Skin epidermis (tissue), 12 donors: ENCODE results near the gene CCDC152.
A peak's percentile ranks its signal among the peaks of the same experiment; 100 is the strongest.
"Not testable (repeated sequence)": the region's sequence is repeated elsewhere in the genome, so short reads cannot be mapped to it uniquely, and the experiment has no call there.

Source experiments
- H3K27ac ChIP-seq, 21 experiments: fragments of 200-600 bp; sonication (generic) in 11 of 21; one replicate each; pipeline ENCODE4 v1.5.0; 2020; ENCODE audit warnings: mild to moderate bottlenecking in 3 of 21, inconsistent platforms in 2 of 21, moderate library complexity in 2 of 21
- H3K4me3 ChIP-seq, 7 experiments: fragments of 200-600 bp; sonication (generic) in 2 of 7; one replicate each; pipeline ENCODE4 v1.5.0; 2020; ENCODE audit warnings: inconsistent platforms in 2 of 7, mild to moderate bottlenecking in 2 of 7, moderate library complexity in 1 of 7

Gene CCDC152, protein sequence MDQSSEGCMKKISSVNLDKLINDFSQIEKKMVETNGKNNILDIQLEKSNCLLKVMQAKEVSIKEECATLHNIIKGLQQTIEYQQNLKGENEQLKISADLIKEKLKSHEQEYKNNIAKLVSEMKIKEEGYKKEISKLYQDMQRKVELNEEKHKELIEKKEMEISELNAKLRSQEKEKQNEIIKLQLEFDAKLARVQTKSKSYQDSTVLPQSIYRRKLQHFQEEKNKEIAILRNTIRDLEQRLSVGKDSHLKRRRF

DNA sequence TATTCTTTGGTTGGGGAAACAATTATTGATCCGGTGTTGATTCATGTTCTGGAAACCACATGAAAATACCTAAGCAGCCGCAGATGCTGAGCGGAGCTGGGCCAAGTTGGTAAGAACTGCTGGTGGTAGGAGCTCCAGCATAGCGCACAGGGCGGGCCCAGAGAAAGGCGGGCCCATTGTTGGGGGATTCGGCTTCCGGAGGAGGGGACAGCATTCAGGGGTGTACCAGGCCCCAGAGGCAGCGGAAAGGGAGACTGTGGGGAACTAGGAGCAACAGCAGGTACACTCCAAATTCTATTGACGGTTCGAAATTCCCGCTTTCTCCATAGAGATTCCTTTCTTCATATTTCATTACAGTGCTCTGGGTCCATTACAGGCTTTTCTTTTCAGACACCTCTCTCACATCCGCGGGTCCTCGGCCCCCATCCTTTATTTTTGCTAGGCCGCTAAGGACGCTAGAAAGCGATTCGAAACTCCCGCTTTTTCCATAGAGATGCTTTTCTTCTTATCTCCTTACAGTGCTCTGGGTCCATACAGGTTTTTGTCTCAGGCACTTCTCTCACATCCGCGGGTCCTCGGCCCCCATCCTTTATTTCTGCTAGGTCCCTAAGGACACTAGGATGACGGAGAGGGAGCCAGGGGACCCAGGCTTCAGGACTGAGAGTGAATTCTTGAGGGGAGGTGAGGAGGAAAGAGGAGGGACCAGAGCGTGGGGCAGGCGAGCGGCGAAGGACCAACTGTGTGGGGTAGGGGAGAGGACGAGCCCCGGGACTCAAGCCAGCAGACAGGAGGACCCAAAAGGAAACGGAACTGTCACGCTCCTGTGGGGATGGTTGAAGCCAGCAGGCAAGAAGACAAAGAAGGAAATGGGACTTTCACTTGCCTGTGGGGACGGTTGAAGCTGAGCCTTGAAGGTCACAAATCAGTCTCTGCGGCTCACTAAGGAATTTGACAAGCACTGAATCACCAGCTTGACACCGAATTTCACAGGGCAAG is at the start of gene CCDC152:
TSS of gene CCDC152 (plus strand) at position 213 of the 996 bp plus-strand sequence. CDS start 2,304 bp downstream, outside the sequence.
- peak within 1 kb of the TSS in 6 of 7 experiments; percentile 15 to 44 (median 26) for H3K4me3 ChIP-seq
- H3K27ac ChIP-seq = peak within 1 kb of the TSS in 1 of 21 experiments; percentile 30

DNA sequence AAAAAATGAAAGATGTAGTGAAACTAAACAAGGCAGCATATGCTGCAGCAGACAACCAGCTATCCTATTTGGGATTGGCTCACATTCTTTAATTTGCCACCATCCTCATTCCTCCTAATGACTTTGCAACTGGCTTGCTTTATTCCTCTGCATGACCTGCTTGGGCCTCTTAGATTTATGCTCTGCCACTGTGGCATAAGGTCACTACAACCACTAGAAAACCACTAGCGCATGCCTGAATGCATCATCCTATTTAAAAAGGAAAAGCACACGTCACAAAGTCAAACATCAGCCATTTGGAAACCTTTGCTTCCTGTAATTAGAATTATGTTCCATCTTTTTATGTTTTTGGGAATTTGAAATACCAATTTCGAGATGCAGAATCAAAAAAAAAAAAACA is 40.8 kb upstream of the CCDC152 start:
- Histone ChIP-seq H3K27ac (no peak overlapping the region), H3K4me3 (no peak overlapping the region)

DNA sequence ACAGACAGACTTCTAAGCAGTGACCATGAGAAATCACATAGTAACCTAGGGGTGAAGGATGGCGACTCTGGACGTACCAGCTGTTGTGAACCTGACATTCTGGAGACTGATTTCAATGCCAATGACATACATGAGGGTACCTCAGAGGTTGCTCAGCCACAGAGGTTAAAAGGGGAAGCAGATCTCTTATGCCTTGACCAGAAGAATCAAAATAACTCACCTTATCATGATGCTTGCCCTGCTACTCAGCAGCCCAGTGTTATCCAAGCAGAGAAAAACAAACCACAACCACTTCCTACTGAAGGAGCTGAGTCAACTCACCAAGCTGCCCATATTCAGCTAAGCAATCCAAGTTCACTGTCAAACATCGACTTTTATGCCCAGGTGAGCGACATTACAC is 38.0 kb upstream of the CCDC152 start:
- H3K4me3 ChIP-seq = no peak overlapping the region
- H3K27ac ChIP-seq = no peak overlapping the region

DNA sequence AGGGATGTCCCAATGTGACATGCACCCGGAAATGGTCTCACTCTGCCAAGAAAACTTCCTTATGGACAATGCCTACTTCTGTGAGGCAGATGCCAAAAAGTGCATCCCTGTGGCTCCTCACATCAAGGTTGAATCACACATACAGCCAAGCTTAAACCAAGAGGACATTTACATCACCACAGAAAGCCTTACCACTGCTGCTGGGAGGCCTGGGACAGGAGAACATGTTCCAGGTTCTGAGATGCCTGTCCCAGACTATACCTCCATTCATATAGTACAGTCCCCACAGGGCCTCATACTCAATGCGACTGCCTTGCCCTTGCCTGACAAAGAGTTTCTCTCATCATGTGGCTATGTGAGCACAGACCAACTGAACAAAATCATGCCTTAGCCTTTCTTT is 37.6 kb upstream of the CCDC152 start:
- no peak overlapping the region for H3K27ac ChIP-seq
- H3K4me3 ChIP-seq = no peak overlapping the region

DNA sequence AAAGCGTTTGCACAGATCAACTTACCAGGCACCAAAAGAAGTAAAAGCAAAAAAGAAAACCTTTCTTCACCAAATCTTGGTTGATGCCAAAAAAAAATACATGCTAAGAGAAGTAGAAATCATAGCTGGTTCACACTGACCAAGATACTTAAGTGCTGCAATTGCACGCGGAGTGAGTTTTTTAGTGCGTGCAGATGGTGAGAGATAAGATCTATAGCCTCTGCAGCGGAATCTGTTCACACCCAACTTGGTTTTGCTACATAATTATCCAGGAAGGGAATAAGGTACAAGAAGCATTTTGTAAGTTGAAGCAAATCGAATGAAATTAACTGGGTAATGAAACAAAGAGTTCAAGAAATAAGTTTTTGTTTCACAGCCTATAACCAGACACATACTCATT is 36.4 kb upstream of the CCDC152 start:
- Histone ChIP-seq H3K27ac (no peak overlapping the region), H3K4me3 (no peak overlapping the region)

DNA sequence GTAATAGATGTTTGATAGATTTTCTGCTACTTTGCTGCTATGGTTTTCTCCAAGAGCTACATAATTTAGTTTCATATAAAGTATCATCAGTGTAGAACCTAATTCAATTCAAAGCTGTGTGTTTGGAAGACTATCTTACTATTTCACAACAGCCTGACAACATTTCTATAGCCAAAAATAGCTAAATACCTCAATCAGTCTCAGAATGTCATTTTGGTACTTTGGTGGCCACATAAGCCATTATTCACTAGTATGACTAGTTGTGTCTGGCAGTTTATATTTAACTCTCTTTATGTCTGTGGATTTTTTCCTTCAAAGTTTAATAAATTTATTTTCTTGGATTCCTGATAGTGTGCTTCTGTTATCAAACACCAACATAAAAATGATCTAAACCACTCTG is 35.1 kb upstream of the CCDC152 start:
- no peak overlapping the region for H3K4me3 ChIP-seq
- H3K27ac ChIP-seq = no peak overlapping the region

DNA sequence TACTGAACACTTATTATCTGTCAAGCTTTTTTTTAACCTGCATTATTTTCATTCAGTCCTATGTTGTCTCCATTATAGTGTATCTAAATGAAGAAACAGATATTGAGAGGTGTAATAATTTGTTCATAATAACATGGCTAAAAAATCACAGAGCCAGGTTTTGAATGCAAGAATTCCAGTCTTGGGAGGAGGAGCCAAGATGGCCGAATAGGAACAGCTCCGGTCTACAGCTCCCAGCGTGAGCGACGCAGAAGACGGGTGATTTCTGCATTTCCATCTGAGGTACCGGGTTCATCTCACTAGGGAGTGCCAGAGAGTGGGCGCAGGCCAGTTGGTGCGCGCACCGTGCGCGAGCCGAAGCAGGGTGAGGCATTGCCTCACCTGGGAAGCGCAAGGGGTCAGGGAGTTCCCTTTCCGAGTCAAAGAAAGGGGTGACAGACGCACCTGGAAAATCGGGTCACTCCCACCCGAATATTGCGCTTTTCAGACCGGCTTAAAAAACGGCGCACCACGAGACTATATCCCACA is 22.0 kb upstream of the CCDC152 start:
- H3K27ac ChIP-seq, H3K4me3 ChIP-seq: not testable (repeated sequence)

DNA sequence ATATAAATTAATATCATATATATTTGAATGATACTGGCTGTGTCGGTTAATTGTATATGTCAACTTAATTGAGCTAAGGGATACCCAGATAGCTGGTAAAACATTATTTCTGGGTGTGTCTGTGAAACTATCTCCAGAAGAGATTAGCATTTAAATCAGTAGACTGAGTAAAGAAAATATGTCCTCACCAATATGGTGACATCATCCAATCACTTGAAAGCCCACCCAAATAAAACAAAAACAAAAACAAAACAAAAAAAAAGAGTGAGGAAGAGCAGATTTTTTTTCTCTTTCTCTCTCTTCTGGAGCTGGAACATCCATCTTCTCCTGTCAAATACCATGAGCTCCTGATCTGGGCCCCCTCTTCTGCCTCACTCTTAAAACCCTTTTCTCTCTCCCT is 15.7 kb upstream of the CCDC152 start:
- H3K27ac ChIP-seq = no peak overlapping the region
- no peak overlapping the region for H3K4me3 ChIP-seq

DNA sequence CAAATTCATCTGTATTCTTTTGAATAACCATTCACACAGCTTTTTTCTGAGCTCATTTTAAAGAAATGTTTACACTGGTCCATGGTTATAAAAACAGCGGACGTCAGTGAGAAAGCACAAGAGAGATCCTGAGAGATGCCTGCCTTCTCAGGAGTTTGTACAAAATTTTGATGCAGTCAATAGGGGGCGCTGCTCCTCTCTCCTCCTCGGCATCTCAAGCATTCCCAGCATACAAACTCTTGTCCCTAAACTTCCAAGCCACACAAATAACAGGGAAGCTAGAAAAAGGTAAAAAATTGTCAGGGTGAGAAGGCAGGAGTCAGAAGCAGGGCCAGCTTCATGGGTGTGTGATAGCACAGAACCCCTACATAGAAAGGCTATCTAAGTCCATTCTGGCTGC is 11.2 kb upstream of the CCDC152 start:
- Histone ChIP-seq H3K4me3 (no peak overlapping the region), H3K27ac (no peak overlapping the region)

DNA sequence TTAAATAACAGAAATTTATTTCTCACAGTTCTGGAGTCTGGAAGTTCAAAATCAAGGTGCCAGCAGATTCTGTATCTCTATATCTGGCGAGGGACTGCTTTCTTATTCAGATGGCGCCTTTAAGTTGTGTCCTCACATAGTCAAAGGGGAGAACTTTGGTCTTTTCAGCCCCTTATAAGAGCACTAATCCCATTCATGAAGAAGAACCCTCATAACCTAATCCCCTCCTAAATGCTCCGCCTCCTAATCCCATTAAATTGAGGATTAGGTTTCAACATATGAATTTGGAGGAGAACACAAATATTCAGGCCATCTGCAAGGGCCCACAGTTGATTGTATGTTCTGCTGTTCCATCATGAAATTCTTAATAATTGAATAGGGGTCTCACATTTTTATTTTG is 10.8 kb upstream of the CCDC152 start:
- no peak overlapping the region for H3K27ac ChIP-seq

DNA sequence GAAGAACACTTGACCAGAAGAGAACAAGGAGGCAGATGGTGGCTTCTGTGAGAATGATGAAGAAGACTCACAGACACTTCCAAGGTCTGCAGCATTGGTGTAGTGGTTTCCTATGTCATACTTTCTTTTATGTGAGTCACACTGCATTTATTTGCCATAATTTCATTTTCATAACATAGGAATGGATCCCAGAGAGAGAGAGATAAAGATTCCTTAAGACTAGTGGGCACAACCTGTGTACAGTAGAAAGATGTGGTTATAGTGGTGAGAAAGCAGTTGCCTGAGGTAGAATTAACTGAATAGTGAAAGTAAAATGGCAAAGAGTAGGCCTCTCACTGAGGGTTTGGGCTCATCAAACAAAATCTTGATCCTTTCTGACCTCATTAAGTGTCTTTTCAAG is 7.6 kb upstream of the CCDC152 start:
- Histone ChIP-seq H3K27ac (no peak overlapping the region), H3K4me3 (no peak overlapping the region)

More for the DNA sequence above, 10.8 kb upstream of the CCDC152 start:
- H3K4me3 ChIP-seq = no peak overlapping the region

DNA sequence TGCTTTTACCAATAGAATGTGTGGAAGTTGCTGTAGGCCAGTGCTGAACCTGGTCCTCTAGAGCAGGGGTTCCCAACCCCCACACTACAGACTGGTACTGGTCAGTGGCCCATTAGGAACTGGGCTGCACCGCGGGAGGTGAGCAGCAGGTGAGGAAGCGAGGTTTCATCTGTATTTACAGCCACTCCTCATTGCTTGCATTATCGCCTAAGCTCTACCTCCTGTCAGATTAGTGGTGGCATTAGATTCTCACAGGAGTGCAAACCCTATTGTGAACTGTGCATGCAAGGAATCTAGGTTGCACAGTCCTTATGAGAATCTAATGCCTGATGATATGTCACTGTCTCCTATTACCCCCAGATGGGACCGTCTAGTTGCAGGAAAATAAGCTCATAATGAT is 6.1 kb upstream of the CCDC152 start:
- H3K27ac ChIP-seq = no peak overlapping the region
- no peak overlapping the region for H3K4me3 ChIP-seq

DNA sequence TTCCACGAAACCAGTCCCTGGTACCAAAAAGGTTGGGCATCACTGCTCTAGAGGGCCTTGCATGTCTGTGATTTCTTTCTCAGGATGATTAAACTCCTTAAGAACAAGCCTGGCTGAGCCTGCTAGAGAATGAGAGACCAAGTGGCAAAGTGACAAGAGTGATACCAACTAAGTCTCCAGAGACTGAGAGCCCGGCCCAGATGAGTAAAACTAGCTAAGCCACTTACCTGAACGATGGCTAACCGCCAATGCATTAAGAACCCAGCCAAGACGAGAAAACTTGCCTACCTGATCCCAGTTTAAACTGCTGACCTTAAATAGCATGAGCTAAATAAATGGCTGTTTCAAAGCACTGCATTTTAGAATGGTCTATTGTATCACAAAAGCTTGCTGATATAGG is 5.6 kb upstream of the CCDC152 start:
- H3K4me3 ChIP-seq = no peak overlapping the region
- H3K27ac ChIP-seq = no peak overlapping the region

DNA sequence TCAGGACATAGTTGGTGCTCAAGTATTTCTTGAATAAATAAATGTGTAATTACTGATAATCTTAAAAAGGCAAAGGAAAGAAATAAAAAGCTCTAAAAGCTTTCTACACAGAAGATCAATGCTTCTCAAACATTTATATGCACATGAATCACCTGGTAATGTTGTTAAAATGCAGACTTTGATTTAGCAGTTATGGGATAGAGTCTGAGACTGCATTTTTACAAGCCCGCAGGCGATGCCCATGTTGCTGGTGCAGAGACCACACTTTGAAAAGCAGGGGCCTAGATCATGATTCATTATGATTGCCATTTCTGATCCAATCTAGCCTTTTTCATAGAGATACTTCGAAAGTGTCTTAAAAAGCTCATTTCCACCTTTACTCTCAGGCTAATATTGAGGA is 3.5 kb upstream of the CCDC152 start:
- Histone ChIP-seq H3K4me3 (no peak overlapping the region), H3K27ac (no peak overlapping the region)

DNA sequence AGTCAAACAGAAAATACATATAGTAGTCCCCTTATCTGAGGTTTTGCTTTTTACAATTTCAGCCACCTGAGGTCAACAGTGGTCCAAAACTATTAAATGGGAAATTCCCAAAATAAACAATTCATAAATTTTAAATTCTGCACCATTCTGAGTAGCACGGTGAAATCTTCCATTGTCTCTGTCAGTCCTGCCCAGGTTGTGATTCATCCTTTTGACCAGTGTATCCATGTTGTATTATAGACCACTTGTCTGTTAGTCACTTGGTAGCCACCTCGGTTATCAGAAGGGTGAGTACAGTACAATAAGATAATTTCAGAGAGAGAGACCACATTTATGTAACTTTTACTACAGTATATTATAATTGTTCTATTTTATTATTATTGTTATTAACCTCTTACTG is 2.8 kb downstream of the CCDC152 start:
- H3K27ac ChIP-seq = no peak overlapping the region
- no peak overlapping the region for H3K4me3 ChIP-seq

DNA sequence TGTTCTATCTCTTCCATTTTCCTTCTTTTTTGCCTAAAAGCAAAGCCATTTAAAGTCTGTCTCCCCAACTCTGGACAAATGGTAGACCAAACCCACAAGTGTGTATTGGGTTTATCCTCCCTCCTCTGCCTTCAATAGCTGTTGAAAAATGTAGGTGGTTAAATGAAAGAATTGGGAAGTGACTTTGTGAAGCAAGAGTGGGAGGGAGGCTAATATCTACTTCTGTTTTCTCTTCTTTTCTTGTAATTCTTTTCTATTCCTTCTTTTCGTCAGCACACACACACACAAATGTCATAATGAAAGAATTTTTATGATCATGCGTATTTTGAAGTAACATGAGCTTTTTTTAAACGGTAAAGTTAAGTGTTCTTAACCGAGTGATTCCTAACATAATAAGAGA is 3.8 kb downstream of the CCDC152 start:
- H3K4me3 ChIP-seq = no peak overlapping the region
- H3K27ac ChIP-seq = no peak overlapping the region

DNA sequence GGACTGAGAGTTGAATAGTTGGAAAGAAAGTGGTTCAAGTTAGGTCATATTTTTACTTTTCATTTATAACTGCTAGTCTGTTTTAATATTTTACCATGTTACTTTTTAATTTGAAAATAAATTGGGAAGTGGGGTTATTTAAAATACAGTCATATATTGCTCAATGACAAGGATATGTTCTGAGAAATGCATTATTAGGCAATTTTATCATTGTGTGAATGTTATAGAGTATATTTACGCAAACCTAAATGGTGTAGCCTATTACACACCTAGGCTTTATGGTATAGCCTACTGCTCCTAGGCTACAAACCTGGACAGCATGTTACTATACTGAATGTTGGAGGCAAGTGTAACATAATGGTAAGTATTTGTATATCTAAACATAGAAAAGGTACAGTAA is 5.2 kb downstream of the CCDC152 start:
- H3K4me3 ChIP-seq = no peak overlapping the region
- no peak overlapping the region for H3K27ac ChIP-seq

DNA sequence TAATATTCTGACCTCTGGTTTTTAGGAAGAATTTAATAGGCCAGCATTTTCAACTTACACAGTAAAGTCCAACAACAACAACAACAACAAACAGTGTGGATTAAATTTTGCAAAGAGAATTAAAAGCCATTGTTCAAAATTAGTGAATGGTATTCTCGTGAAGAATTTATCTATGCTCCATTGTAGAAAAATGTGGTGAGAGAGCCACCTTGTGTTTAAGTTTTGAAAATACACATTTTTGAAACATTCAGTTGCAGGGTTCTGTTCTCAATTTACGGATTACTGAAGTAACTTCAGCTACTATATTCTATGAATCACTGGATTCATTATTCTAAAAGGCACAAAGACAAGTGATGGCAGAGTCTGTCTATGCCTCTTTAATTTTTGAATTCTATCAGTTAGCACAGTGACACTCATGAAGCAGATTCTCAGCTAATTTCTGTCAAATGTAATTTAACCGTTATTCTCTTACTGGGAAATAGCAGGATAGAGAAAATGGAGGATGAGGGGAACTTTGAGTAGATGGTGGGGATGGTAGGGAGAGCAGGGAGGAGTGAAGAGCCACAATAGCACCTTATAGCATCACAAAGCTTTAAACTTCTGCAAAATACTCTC is 11.0 kb downstream of the CCDC152 start:
- no peak overlapping the region for H3K27ac ChIP-seq

DNA sequence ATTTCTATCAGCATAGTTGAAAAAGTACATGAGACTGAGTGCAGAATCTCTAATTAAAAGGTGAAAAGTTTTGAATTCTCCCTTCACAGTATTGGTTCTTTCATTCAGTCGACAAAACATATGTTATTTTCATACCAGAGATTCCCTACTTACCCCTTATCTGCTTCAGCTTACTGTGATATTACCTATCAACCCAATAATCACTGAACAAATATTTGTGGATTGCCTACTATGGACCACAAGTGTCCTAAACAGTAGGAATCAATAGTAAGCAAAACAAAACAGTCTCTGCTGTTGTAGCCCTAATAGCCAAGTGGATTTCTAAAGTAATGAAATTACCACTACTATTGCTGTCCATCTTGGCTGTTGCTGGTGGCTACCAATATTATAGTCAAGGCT is 11.5 kb downstream of the CCDC152 start:
- H3K27ac ChIP-seq = no peak overlapping the region
- no peak overlapping the region for H3K4me3 ChIP-seq

More for the DNA sequence above, 11.0 kb downstream of the CCDC152 start:
- H3K4me3 ChIP-seq = no peak overlapping the region

DNA sequence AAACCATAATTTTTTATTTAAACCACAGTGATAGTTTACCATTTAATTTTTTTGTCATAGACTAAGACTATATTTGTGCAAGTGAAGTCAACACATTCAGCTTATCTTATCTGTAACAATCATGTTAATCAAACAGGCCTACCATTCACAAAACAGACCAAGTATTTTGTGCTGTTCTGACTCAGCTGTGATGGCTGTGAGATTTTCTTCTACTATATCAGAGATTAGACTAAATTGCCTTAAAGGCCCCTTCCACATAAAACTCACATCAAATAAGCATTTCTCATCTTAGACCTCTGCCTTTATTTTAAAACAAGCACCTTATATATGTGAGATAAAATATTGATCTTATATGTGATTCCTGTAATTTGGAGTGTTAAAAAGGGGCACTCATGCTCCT is 13.4 kb downstream of the CCDC152 start:
- Histone ChIP-seq H3K27ac (no peak overlapping the region), H3K4me3 (no peak overlapping the region)
